GM12873 (cell line): ENCODE data around the gene KIF1A.

Experiments
- CTCF ChIP-seq: IDR thresholded peaks from 2 replicates; pipeline ENCODE4 v1.5.1; 2012; ENCODE audit warnings: low read depth, mild to moderate bottlenecking, moderate library complexity, low read length, control low read depth; ENCODE audit not compliant: insufficient read depth; ENCODE audit errors: missing control alignments

The KIF1A gene

DNA sequence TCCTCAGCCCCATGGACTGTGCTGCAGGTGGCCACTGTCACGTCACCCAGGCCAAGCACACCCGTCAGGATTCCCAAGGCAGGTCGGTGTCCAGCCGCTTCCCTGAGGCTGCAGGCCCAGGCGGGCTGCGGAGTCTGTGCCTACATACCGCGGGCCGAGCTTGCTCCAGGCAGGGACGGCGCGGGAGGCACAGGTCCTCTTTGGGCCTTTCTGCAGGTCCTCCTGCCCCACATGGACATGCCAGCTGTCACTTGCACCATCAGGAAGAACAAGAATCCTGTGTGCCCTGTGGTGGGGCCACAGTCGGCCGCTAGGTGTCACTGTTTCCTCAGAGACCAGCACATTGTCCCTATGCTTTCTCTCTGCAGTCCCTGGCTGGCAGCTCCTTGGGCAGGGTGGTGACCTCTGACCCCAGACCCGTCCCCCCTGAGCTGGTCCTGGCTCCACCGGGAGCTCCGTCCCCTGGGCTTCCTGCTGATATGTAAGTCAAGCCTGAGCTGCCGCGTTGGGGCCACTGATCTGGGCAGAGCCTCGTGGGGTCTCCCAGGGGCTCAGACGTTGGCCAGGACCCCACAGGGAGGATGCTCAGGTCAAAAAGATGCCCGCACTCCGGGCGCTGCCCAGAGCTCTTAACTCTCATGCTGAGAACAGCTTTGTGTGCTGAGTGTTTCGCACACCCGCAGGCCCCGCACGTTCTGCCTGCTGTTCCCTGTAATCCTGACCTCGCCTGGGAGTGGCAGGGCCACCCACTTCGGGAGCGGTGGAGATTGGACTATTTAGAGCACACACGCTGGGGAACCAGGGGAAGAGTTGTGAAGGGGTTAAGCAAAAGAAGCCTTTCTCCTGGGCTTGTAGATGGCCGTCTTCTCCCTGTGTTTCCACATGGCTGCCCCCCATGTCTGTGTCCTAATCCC, 31.3 kb upstream of the KIF1A start:
- TF ChIP-seq CTCF, result peak; percentile 96

DNA sequence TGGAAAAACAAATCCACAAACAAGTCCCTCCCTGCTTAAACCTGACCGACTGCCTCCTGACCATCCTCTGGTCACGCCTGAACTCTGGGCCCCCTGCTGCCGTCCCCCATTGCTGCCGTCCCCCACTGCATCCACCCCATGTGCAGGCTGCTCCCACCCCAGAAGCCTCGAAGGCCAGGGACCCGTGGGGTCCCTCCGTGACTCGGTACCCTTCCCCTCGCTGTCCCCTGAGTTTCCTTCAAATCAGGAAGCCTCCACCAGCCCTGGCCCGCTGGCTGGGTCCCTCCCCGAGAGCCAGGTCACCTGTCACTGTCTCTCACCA, 30.7 kb upstream of the KIF1A start:
- no peak for TF ChIP-seq CTCF

DNA sequence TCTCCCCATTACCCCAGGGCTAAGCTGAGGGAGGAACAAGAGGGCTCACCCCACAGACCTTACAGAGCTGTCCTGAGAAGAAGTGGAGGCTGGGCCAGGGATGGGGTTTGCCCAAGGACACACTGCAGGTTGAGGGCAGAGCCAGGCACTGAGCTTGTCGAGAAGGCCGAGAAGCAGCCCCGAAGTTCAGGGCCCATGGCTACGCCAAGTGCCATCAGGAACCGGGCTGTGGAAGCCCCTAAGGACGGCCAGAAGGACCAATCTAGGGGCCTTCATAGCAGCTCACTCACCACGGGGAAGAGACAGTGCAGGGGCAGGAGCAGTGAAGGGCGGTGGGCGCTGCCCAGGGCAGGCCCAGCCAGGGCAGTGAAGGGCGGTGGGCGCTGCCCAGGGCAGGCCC, 30.0 kb upstream of the KIF1A start:
- TF ChIP-seq CTCF, result no peak

DNA sequence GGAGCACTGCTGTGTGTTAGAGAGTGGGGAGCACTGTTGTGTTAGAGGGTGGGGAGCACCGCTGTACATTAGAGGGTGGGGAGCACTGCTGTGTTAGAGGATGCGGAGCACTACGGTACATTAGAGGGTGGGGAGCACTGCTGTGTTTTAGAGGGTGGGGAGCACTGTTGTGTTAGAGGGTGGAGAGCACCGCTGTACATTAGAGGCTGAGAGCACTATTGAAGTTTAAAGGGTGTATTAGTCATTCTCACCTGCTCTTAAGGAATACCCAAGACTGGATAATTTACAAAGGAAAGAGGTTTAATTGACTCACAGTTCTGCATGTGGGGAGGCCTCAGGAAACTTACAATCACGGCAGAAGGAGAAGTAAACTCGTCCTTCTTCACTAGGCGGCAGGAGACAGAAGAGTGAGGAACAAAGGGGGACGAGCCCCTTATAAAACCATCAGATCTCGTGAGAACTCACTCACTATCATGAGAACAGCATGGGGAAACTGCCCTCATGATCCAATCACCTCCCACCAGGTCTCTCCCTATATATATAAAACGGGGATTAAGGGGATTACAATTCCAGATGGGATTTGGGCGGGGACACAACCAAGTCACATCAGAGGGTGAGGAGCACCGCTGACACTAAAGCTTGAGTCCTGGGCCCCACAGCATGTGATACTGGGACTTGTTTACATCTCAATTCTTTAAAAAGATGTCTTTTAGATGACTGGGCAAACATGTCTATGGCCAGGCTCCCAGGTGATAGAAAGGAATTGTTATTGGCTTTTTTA, 29.1 kb upstream of the KIF1A start:
- no peak for TF ChIP-seq CTCF

DNA sequence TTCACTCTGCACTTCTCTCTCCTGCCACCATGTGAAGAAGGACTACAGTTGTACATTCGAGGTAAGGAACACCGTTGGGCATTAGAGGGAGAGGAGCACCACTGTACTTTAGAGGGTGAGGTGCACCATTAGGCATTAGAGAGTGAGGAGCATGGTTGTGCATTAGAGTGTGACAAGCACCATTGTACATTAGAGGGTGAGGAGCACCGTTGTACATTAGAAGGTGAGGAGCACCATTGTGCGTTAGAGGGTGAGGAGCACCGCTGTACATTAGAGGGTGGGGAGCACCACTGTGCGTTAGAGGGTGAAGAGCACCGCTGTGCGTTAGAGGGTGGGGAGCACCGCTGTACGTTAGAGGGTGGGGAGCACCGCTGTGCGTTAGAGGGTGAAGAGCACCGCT, 27.8 kb upstream of the KIF1A start:
- no peak for TF ChIP-seq CTCF

GRCh38 chr2:240846873-240847595, 27.0 kb upstream of the KIF1A start:
- TF ChIP-seq CTCF, result no peak
